Adrenal gland (tissue), 12 donors: ENCODE measurements around the gene TUBGCP2. TPM values are rescaled to one million over a fixed set of nuclear protein-coding genes. Genes with fewer than 3 reads are reported as not detected.

ENCODE experiments used
- DNase-seq, 7 donors: peaks; one replicate each; pipeline ENCODE4 v3.0.0-alpha.2; 2019 to 2020
- H3K27ac ChIP-seq, 5 donors: fragments of 200-600 bp; sonication (generic) in 4 of 5; 1 replicate in 3 of 5; 2 replicates in 2 of 5; pipeline versions ENCODE4 v1.5.1 to v1.8.0; 2016 to 2020; ENCODE audit warnings: mild to moderate bottlenecking in 1 of 5
- H3K27me3 ChIP-seq: fragments of 200-600 bp; 2 replicates; pipeline ENCODE4 v1.8.0; 2021
- H3K36me3 ChIP-seq, 2 donors: fragments of 200-600 bp; replicated peaks in 1 of 2; 1 replicate in 1 of 2; 2 replicates in 1 of 2; pipeline versions ENCODE4 v1.5.1 to v1.8.0; 2018 to 2022
- H3K4me1 ChIP-seq, 2 donors: fragments of 200-600 bp; replicated peaks in 1 of 2; 1 replicate in 1 of 2; 2 replicates in 1 of 2; pipeline versions ENCODE4 v1.5.1 to v1.8.0; 2018 to 2021
- H3K4me3 ChIP-seq, 4 donors: fragments of 200-600 bp; sonication (generic) in 3 of 4; one replicate each; pipeline ENCODE4 v1.5.1; 2016 to 2018
- H3K9me3 ChIP-seq, 3 donors: fragments of 200-600 bp; sonication (generic) in 1 of 3; replicated peaks in 1 of 3; 1 replicate in 2 of 3; 2 replicates in 1 of 3; pipeline versions ENCODE4 v1.5.1 to v1.8.0; 2016 to 2021
- CTCF ChIP-seq, 6 experiments: fragments of 450-650 bp in 4 of 6; fragments of 200-600 bp in 2 of 6; sonication (generic) in 1 of 6; IDR thresholded peaks; 1 replicate in 5 of 6; 2 replicates in 1 of 6; pipeline versions ENCODE4 v1.5.1 to v1.8.0; 2016 to 2021; ENCODE audit warnings: antibody characterized with exemption in 6 of 6, mild to moderate bottlenecking in 2 of 6, moderate library complexity in 1 of 6
- POLR2A ChIP-seq, 2 donors: fragments of 450-650 bp; IDR thresholded peaks; one replicate each; pipeline ENCODE4 v1.6.1; 2017; ENCODE audit warnings: antibody characterized with exemption in 2 of 2, mild to moderate bottlenecking in 2 of 2, moderate library complexity in 1 of 2
- WGBS, 4 donors: extraction: QIAGEN DNeasy Blood & Tissue Kit in 2 of 4; methylation state at CpG; one replicate each; pipeline versions ENCODE4 v1.1.5 to v1.1.7; 2013 to 2017; 5-methylcytosine and 5-hydroxymethylcytosine counted together
- intact Hi-C, 2 donors: fragments of 100-400 bp; cut with DNase I; formaldehyde crosslinking; loops; one replicate each; pipeline versions ENCODE4 v1.14.1 to v1.15.0; 2022 to 2023
- polyA plus RNA-seq, 3 donors: library from polyadenylated mRNA; stranded (reverse); fragments of 200-250 nt in 2 of 3; fragments of 350-450 nt in 1 of 3; fragmentation: Illumina TruSeq in 1 of 3; extraction: RNeasy Lipid Tissue Mini Kit (QIAGEN cat#74804) in 1 of 3; gene quantifications; one replicate each; pipeline ENCODE4 v1.2.3, GENCODE V29; 2013 to 2014
- total RNA-seq, 9 donors: library from RNA; depleted of rRNA in 4 of 9; stranded (reverse); fragments of >200 nt in 4 of 9; fragments of 120-200 nt in 1 of 9; fragmentation: NEBNext Ultra II Directional in 1 of 9; extraction: Animal tissue kit (Norgen Biotek cat#: 25700) in 1 of 9; gene quantifications; one replicate each; pipeline versions ENCODE4 v1.1.0 to v1.2.4, GENCODE V29; 2013 to 2023
- donor health status: healthy with polysubstance abuse.
- donor health status: Bipolar disorder and iron deficiency.
- donor health status: DM: yes; HTN: yes; CAD: no.
- donor health status: DM: no; HTN: no; CAD: no.
- donor health status: DM: no; HTN: no; CAD: no.
- donor health status: DM: yes; HTN: yes; CAD: no.

The TUBGCP2 gene
- total and polyA plus RNA-seq, 12 donors, result 30.9 to 234 (median 62.0) TPM

- peak; percentile 89 to 97 (median 95) for DNase-seq
- WGBS, 4 donors, result 37 to 56% (median 50%) methylated on average over 12 to 24 of the region's 24 CpGs
- Histone ChIP-seq H3K27ac (peak overlapping the region; percentile 70 to 96 (median 87)), H3K36me3 (no peaks in the 10 kb centered on the region), H3K4me1 (peaks cover 16 to 54% of the 10 kb centered on the region in 2 donors), H3K27me3 (no peaks in the 10 kb centered on the region), H3K4me3 (no peak overlapping the region), H3K9me3 (no peaks in the 10 kb centered on the region)
- intact Hi-C loops, result no loop called here
- TF ChIP-seq CTCF (IDR thresholded peaks at IDR 0.05) (no peak), POLR2A (IDR thresholded peaks at IDR 0.05) (peak in 1 of 2 donors; percentile 75)
Observed at GRCh38 chr10:133258818-133259601, 49.7 kb downstream of the TUBGCP2 start.

GRCh38 chr10:133258066-133258817, 50.4 kb downstream of the TUBGCP2 start:
- no peaks in the 10 kb centered on the region for H3K36me3 ChIP-seq
- intact Hi-C loops, result no loop called here
- H3K27ac ChIP-seq, result peak overlapping the region in 4 of 5 donors; percentile 82 to 96 (median 88)
- H3K4me3 ChIP-seq, result no peak overlapping the region
- peaks cover 22 to 62% of the 10 kb centered on the region in 2 donors for H3K4me1 ChIP-seq
- TF ChIP-seq CTCF (IDR thresholded peaks at IDR 0.05) (no peak), POLR2A (IDR thresholded peaks at IDR 0.05) (no peak)
- WGBS, 4 donors, result 70 to 100% (median 88%) methylated on average over 1 to 21 of the region's 21 CpGs
- peak in 2 of 7 donors; percentile 50 to 62 for DNase-seq
- no peaks in the 10 kb centered on the region for H3K27me3 ChIP-seq
- H3K9me3 ChIP-seq, result no peaks in the 10 kb centered on the region

GRCh38 chr10:133257489-133258065, 51.1 kb downstream of the TUBGCP2 start:
- Histone ChIP-seq H3K9me3 (no peaks in the 10 kb centered on the region), H3K36me3 (no peaks in the 10 kb centered on the region), H3K27ac (peak overlapping the region in 4 of 5 donors; percentile 82 to 96 (median 88)), H3K27me3 (no peaks in the 10 kb centered on the region), H3K4me3 (peak overlapping the region in 1 of 4 donors; percentile 9), H3K4me1 (peaks cover 24 to 64% of the 10 kb centered on the region in 2 donors)
- DNase-seq, result peak; percentile 69 to 80 (median 79)
- WGBS, 4 donors, result 16 to 19% (median 17%) methylated on average over 19 to 27 of the region's 27 CpGs
- TF ChIP-seq POLR2A (IDR thresholded peaks at IDR 0.05), result peak in 1 of 2 donors; percentile 26
- TF ChIP-seq CTCF (IDR thresholded peaks at IDR 0.05), result peak; percentile 16 to 44 (median 22)
- intact Hi-C loops, result no loop called here

- no peaks in the 10 kb centered on the region for H3K27me3 ChIP-seq
- H3K9me3 ChIP-seq, result no peaks in the 10 kb centered on the region
- TF ChIP-seq CTCF (IDR thresholded peaks at IDR 0.05), result no peak
- no peak for TF ChIP-seq POLR2A (IDR thresholded peaks at IDR 0.05)
- peaks cover 39 to 65% of the 10 kb centered on the region in 2 donors for H3K4me1 ChIP-seq
- no peaks in the 10 kb centered on the region for H3K36me3 ChIP-seq
- WGBS, 4 donors, result 40 to 87% (median 87%) methylated on average over 2 to 15 of the region's 15 CpGs; no CpG with 5 or more reads in 1 of the 4 donors
- intact Hi-C loops, result no loop called here
- H3K4me3 ChIP-seq, result no peak overlapping the region
- DNase-seq, result no peak
- peak overlapping the region in 3 of 5 donors; percentile 80 to 87 (median 85) for H3K27ac ChIP-seq
Observed at GRCh38 chr10:133255323-133255722, 53.3 kb downstream of the TUBGCP2 start.
